HepG2 (cell line): ENCODE data around the gene CABP2. TPM values are rescaled to one million over a fixed set of nuclear protein-coding genes. Genes with fewer than 3 reads are reported as not detected.

Experiments used
- ADNP ChIP-seq: sonication (generic); formaldehyde crosslinking; IDR thresholded peaks from 2 replicates; pipeline ENCODE4 v1.4.0; 2020; ENCODE audit warnings: missing genetic modification reagents
- BORCS8-MEF2B ChIP-seq: sonication (generic); formaldehyde crosslinking; IDR thresholded peaks from 2 replicates; pipeline ENCODE4 v1.8.0; 2022; ENCODE audit warnings: mild to moderate bottlenecking, missing genetic modification reagents
- HOXA5 ChIP-seq: sonication (generic); formaldehyde crosslinking; IDR thresholded peaks from 2 replicates; pipeline ENCODE4 v1.4.0; 2020; ENCODE audit warnings: missing genetic modification reagents
- IKZF5 ChIP-seq: IDR thresholded peaks from 2 replicates; pipeline ENCODE4 v1.6.1; 2018; ENCODE audit warnings: missing genetic modification reagents, mild to moderate bottlenecking, missing compliant biosample characterization
- KDM6A ChIP-seq: IDR thresholded peaks from 2 replicates; pipeline ENCODE4 v1.6.1; 2016; ENCODE audit warnings: low read depth
- KLF12 ChIP-seq: sonication (generic); formaldehyde crosslinking; IDR thresholded peaks from 2 replicates; pipeline ENCODE4 v1.4.0; 2020; ENCODE audit warnings: missing genetic modification reagents, borderline replicate concordance
- MAFK ChIP-seq, 2 experiments: IDR thresholded peaks in 1 of 2; conservative IDR thresholded peaks in 1 of 2; 2 replicates each; pipeline ENCODE4 v1.6.1; 2011; ENCODE audit warnings: improper control_type of control experiment in 2 of 2, low read length in 2 of 2
- MTERF4 ChIP-seq: sonication (generic); formaldehyde crosslinking; IDR thresholded peaks from 2 replicates; pipeline ENCODE4 v1.8.0; 2023; ENCODE audit warnings: mild to moderate bottlenecking, missing genetic modification reagents
- NFKBIZ ChIP-seq: IDR thresholded peaks from 2 replicates; pipeline ENCODE4 v1.6.1; 2018; ENCODE audit warnings: missing genetic modification reagents, missing compliant biosample characterization
- POGZ ChIP-seq: sonication (generic); formaldehyde crosslinking; IDR thresholded peaks from 2 replicates; pipeline ENCODE4 v1.4.0; 2020; ENCODE audit warnings: mild to moderate bottlenecking, missing genetic modification reagents
- RCOR2 ChIP-seq: IDR thresholded peaks from 2 replicates; pipeline ENCODE4 v1.6.1; 2016; ENCODE audit warnings: missing biosample characterization, missing genetic modification reagents
- SNRNP70 ChIP-seq: fragments of 200-400 bp; formaldehyde crosslinking; IDR thresholded peaks from 2 replicates; pipeline ENCODE4 v1.6.1; 2017; ENCODE audit warnings: mild to moderate bottlenecking, low read depth, low read length, moderate library complexity
- SP2 ChIP-seq: sonication (generic); formaldehyde crosslinking; IDR thresholded peaks from 2 replicates; pipeline ENCODE4 v1.5.1; 2020; ENCODE audit warnings: mild to moderate bottlenecking, missing genetic modification reagents
- ZEB1 ChIP-seq: IDR thresholded peaks from 2 replicates; pipeline ENCODE4 v1.6.1; 2012; ENCODE audit warnings: mild to moderate bottlenecking, low read depth, inconsistent platforms; ENCODE audit not compliant: insufficient replicate concordance
- ZNF101 ChIP-seq: sonication (generic); formaldehyde crosslinking; IDR thresholded peaks from 2 replicates; pipeline ENCODE4 v1.4.0; 2020; ENCODE audit warnings: mild to moderate bottlenecking, low read depth, missing genetic modification reagents, borderline replicate concordance
- ZNF207 ChIP-seq: fragments of 450-650 bp; IDR thresholded peaks from 2 replicates; pipeline ENCODE4 v1.6.1; 2016; ENCODE audit warnings: antibody characterized with exemption, borderline replicate concordance
- ZNF598 ChIP-seq: sonication (generic); formaldehyde crosslinking; IDR thresholded peaks from 2 replicates; pipeline ENCODE4 v1.5.1; 2020; ENCODE audit warnings: mild to moderate bottlenecking, missing genetic modification reagents, borderline replicate concordance
- ZNF672 ChIP-seq: sonication (generic); formaldehyde crosslinking; IDR thresholded peaks from 2 replicates; pipeline ENCODE4 v1.8.1; 2022; ENCODE audit warnings: missing genetic modification reagents
- ZNF773 ChIP-seq: sonication (generic); formaldehyde crosslinking; IDR thresholded peaks from 2 replicates; pipeline ENCODE4 v1.4.0; 2020; ENCODE audit warnings: missing genetic modification reagents, borderline replicate concordance
- polyA plus RNA-seq, 8 experiments: library from polyadenylated mRNA; depleted of rRNA in 3 of 8; stranded (reverse) in 7 of 8; unstranded in 1 of 8; fragments of >200 nt; fragmentation: Illumina TruSeq in 4 of 8; extraction: Trizol in 4 of 8; gene quantifications; 2 replicates each; pipeline versions ENCODE4 v1.2.1 to v1.2.3, GENCODE V29; 2011 to 2016; ENCODE audit warnings: low read depth in 4 of 8, missing spikeins in 1 of 8, mixed read lengths in 1 of 8; ENCODE audit not compliant: insufficient read depth in 1 of 8
- total RNA-seq, 5 experiments: library from RNA; depleted of rRNA; stranded (reverse); fragments of >200 nt; fragmentation: Illumina TruSeq; extraction: Trizol; gene quantifications; 2 replicates each; pipeline ENCODE4 v1.2.3, GENCODE V29; 2016; ENCODE audit warnings: low read depth in 1 of 5
- TF ChIP-seq, protein P1 (sequence below): sonication (generic); formaldehyde crosslinking; IDR thresholded peaks from 2 replicates; pipeline ENCODE4 v1.4.0; 2020; ENCODE audit warnings: mild to moderate bottlenecking, low read depth, missing genetic modification reagents
- TF ChIP-seq, protein P2 (sequence below): sonication (generic); formaldehyde crosslinking; IDR thresholded peaks from 2 replicates; pipeline ENCODE4 v1.4.0; 2020; ENCODE audit warnings: missing genetic modification reagents
- TF ChIP-seq, protein P3 (sequence below): sonication (generic); formaldehyde crosslinking; IDR thresholded peaks from 2 replicates; pipeline ENCODE4 v1.4.0; 2020; ENCODE audit warnings: mild to moderate bottlenecking, missing genetic modification reagents
- TF ChIP-seq, protein P4 (sequence below): sonication (generic); formaldehyde crosslinking; IDR thresholded peaks from 2 replicates; pipeline ENCODE4 v1.5.0; 2020; ENCODE audit warnings: missing genetic modification reagents, mild to moderate bottlenecking, borderline replicate concordance

Gene CABP2
- total and polyA plus RNA-seq, 2 of the 13 experiments (the other 11 are each of a cell fraction or from before 2014, with no cell fraction given), result not detected

DNA sequence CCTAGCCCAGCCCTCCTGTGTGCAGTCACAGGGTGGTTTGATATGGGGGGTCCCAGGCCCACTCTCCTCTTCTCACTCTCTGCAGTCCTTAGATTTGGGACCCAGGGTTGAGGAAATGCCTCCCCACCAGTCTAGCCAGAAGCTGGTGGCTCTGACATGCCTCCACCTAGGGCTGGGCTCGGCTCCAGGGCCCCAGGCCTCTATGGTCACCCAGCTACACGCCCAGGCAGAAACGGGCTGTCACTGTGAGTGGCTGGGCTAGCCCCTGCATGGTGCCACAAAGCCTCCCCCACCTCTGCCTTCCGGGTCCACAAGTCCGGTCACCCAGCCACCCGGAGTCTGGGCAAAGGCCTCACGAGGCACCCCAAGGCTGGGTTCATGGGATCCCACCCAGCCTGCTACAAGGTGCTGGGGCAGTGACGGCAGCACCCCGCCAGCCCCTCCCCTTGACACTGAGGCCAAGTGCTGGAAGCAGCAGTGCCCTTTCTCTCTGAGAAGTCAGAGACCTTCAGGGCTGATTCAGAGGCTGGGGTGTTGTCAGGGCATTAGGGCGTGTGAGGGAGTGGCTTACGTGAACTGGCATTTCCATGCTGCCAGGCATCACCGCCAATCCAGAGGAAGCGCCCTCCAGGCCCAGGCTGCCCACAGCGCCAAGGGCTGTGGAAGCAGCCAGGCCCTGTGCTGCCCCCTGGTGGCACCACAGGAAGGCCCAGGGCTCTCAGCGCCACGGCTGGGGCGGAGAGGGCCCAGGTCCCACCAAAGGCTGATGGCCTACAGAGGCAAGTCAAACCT, 17.4 kb downstream of the CABP2 start (continued):
- TF ChIP-seq, protein P1, sequence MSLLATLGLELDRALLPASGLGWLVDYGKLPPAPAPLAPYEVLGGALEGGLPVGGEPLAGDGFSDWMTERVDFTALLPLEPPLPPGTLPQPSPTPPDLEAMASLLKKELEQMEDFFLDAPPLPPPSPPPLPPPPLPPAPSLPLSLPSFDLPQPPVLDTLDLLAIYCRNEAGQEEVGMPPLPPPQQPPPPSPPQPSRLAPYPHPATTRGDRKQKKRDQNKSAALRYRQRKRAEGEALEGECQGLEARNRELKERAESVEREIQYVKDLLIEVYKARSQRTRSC, result no peak
- TF ChIP-seq, protein P2, sequence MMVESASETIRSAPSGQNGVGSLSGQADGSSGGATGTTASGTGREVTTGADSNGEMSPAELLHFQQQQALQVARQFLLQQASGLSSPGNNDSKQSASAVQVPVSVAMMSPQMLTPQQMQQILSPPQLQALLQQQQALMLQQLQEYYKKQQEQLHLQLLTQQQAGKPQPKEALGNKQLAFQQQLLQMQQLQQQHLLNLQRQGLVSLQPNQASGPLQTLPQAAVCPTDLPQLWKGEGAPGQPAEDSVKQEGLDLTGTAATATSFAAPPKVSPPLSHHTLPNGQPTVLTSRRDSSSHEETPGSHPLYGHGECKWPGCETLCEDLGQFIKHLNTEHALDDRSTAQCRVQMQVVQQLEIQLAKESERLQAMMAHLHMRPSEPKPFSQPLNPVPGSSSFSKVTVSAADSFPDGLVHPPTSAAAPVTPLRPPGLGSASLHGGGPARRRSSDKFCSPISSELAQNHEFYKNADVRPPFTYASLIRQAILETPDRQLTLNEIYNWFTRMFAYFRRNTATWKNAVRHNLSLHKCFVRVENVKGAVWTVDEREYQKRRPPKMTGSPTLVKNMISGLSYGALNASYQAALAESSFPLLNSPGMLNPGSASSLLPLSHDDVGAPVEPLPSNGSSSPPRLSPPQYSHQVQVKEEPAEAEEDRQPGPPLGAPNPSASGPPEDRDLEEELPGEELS (CRISPR knock-in tag), result 0 out of 2 replicates have a peak, but pooled peaks have one; percentile 25
- TF ChIP-seq MAFK (conservative IDR thresholded peaks at IDR 0.05 in 1 of 2, IDR thresholded peaks at IDR 0.05 in 1 of 2; ENCODE audit: low read length in 2 of 2) (no peak), ZNF207 (no peak), NFKBIZ (no peak; the same call in 1 of the 2 replicates), POGZ (CRISPR knock-in tag) (no peak), RCOR2 (CRISPR knock-in tag) (no peak), ZNF773 (CRISPR knock-in tag) (no peak), BORCS8-MEF2B (CRISPR knock-in tag) (peak; percentile 70; the same call in 1 of the 2 replicates), ZNF101 (no peak), ZEB1 (no peak), KLF12 (CRISPR knock-in tag) (no peak), IKZF5 (CRISPR knock-in tag) (peak; percentile 71; the same call in 1 of the 2 replicates), MTERF4 (CRISPR knock-in tag) (no peak; the same call in 1 of the 2 replicates), ZNF672 (CRISPR knock-in tag) (0 out of 2 replicates have a peak, but pooled peaks have one; percentile 51), SP2 (CRISPR knock-in tag) (peak; percentile 37; the same call in 1 of the 2 replicates), HOXA5 (CRISPR knock-in tag) (no peak), KDM6A (no peak), ZNF598 (0 out of 2 replicates have a peak, but pooled peaks have one; percentile 58), ADNP (no peak), SNRNP70 (no peak)
- TF ChIP-seq, protein P3, sequence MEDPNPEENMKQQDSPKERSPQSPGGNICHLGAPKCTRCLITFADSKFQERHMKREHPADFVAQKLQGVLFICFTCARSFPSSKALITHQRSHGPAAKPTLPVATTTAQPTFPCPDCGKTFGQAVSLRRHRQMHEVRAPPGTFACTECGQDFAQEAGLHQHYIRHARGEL (CRISPR knock-in tag), result no peak
- TF ChIP-seq, protein P4, sequence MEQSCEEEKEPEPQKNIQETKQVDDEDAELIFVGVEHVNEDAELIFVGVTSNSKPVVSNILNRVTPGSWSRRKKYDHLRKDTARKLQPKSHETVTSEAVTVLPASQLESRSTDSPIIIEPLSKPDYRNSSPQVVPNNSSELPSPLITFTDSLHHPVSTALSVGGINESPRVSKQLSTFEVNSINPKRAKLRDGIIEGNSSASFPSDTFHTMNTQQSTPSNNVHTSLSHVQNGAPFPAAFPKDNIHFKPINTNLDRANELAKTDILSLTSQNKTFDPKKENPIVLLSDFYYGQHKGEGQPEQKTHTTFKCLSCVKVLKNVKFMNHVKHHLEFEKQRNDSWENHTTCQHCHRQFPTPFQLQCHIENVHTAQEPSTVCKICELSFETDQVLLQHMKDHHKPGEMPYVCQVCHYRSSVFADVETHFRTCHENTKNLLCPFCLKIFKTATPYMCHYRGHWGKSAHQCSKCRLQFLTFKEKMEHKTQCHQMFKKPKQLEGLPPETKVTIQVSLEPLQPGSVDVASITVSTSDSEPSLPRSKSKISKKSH (CRISPR knock-in tag), result no peak
